ENCODE data around the gene CA11.
"Not testable (repeated sequence)": the region's sequence is repeated elsewhere in the genome, so short reads cannot be mapped to it uniquely, and the experiment has no call there.

CA11 gene

GRCh38 chr19:48646001-48646721 is at the start of gene CA11:
CA11 (minus strand) TSS chr19:48646187; CDS start chr19:48645632, 555 bp downstream.
- peak; percentile 84 to 87 for DNase-seq (ENCODE audit: low read depth in 1 of 2, low spot score in 1 of 2)

DNA sequence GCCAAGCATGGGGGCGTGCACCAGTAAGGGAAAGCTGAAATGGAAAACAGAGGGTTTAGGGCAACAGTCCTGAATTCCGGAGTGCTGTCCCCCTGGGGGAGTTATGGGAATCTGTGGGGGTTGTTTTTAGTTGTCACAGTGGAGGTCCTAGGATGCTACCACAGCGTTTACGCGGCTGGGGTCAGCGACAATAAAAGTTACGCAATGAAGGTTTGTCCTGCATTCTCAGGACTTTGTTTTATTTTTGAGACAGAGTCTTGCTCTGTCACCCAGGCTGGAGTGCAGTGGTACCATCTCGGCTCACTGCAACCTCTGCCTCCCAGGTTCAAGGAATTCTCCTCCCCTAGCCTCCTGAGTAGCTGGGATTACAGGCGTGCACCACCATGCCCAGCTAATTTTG is 47.6 kb upstream of the CA11 start:
- DNase-seq (ENCODE audit: low read depth in 1 of 2, low spot score in 1 of 2) = not testable (repeated sequence)

- no peak for DNase-seq (ENCODE audit: low read depth in 1 of 2, low spot score in 1 of 2)
These were observed 43.5 kb upstream of the CA11 start for GRCh38 chr19:48689449-48689848.

DNA sequence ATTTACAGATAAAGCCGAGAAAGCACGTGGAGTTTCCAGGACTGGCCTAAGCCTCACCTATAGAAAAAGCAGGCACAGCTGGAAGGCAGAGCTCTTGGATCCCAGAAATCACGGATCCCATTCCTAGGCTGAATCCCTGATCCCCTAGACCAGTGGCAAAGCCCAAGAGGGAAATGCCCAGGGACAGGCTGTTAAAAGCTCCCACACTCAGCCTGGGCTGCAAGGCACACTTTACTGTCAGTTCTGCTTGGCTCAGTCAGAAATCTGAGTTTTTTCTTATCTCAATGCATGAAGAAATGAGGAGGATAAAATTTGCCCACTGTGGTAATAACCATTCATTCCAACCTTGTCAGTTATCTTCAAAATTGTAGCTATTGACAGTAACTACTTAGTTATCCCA is 41.8 kb upstream of the CA11 start:
- DNase-seq (ENCODE audit: low read depth in 1 of 2, low spot score in 1 of 2) = no peak

DNA sequence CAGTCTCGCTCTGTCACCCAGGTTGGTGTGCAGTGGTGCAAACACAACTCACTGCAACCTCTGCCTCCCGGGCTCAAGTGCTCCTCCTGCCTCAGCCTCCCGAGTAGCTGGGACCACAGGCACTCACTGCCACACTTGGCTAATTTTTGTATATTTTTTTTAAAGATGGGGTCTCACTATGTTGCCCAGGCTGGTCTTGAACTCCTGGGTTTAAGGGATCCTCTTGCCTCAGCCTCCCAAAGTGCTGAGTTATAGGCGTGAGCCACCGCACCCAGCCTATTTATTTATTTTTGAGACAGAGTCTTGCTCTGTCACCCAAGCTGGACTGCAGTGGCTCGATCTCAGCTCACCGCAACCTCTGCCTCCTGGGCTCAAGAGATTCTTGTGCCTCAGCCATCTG is 40.6 kb upstream of the CA11 start:
- not testable (repeated sequence) for DNase-seq (ENCODE audit: low read depth in 1 of 2, low spot score in 1 of 2)

DNA sequence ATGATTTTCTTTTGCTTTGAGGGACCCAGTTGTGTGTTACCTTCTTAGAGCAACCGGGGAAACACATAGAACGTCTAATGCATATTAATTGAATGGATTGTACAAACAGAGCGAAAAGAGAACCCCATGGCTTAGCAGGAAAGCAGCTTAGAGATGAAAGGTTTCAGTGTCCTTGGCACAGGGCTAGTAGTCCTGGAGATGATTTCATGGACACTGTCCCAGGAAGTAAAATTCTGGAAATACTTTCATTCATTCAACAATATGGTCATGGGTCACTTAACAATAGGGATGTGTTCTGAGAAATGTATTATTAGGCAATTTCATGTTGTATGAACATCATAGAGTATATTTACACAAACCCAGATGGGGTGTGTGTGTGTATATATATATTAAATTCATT is 40.1 kb upstream of the CA11 start:
- no peak for DNase-seq (ENCODE audit: low read depth in 1 of 2, low spot score in 1 of 2)

- no peak for DNase-seq (ENCODE audit: low read depth in 1 of 2, low spot score in 1 of 2)
These were observed 39.6 kb upstream of the CA11 start for GRCh38 chr19:48685583-48685982.

- DNase-seq (ENCODE audit: low read depth in 1 of 2, low spot score in 1 of 2) = no peak
These were observed 37.4 kb upstream of the CA11 start for GRCh38 chr19:48683349-48683748.

DNA sequence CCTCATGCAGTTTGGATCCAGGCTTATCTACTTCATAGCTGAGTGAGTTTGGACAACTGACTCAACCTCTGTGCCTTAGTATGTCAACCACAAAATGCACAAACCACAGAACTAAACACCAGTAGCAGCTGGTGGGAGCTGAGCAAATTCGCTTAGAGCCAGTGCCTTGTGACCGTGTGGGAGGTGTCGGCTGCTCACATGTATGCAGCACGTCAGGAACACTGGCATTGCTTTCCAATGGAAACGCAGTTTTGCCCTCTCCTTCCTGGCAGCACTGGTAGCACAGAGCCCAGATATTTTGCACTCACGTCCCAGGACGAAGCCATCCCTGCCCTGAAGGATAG is 35.1 kb upstream of the CA11 start:
- DNase-seq (ENCODE audit: low read depth in 1 of 2, low spot score in 1 of 2) = no peak

DNA sequence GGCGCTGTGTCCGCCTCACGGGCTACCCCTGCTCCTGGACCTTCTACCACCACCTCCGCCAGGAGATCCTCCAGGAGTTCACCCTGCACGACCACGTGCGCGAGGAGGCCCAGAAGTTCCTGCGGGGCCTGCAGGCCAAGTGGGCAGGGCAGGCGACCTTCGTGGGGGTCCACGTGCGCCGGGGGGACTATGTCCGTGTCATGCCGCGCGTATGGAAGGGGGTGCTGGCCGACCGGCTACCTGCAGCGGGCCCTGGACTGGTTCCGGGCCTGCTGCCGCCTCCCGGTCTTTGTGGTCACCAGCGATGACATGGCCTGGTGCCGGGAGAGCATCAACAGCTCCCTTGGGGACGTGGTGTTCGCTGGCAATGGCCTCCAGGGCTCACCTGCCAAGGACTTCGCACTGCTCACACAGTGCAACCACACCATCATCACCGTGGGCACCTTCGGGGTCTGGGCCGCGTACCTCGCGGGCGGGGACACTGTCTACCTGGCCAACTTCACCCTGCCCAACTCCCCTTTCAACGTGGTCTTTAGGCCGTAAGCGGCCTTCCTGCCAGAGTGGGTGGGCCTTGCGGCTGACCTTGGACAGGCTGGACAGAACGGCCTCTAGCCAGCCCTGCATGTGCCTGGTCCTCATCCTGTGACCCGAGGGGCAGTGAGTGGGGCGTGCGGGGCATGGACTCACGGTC is 34.6 kb upstream of the CA11 start:
- DNase-seq (ENCODE audit: low read depth in 1 of 2, low spot score in 1 of 2) = no peak

GRCh38 chr19:48680006-48680405 is 34.0 kb upstream of the CA11 start:
- not testable (repeated sequence) for DNase-seq (ENCODE audit: low read depth in 1 of 2, low spot score in 1 of 2)

GRCh38 chr19:48678201-48678600 is 32.2 kb upstream of the CA11 start:
- DNase-seq (ENCODE audit: low read depth in 1 of 2, low spot score in 1 of 2) = no peak

GRCh38 chr19:48676887-48677286 is 30.9 kb upstream of the CA11 start:
- DNase-seq (ENCODE audit: low read depth in 1 of 2, low spot score in 1 of 2) = no peak

- DNase-seq (ENCODE audit: low read depth in 1 of 2, low spot score in 1 of 2) = no peak
These were observed 30.5 kb upstream of the CA11 start for GRCh38 chr19:48676487-48676886.

- DNase-seq (ENCODE audit: low read depth in 1 of 2, low spot score in 1 of 2) = peak; percentile 42 to 50
These were observed 29.2 kb upstream of the CA11 start for GRCh38 chr19:48674921-48675824.

DNA sequence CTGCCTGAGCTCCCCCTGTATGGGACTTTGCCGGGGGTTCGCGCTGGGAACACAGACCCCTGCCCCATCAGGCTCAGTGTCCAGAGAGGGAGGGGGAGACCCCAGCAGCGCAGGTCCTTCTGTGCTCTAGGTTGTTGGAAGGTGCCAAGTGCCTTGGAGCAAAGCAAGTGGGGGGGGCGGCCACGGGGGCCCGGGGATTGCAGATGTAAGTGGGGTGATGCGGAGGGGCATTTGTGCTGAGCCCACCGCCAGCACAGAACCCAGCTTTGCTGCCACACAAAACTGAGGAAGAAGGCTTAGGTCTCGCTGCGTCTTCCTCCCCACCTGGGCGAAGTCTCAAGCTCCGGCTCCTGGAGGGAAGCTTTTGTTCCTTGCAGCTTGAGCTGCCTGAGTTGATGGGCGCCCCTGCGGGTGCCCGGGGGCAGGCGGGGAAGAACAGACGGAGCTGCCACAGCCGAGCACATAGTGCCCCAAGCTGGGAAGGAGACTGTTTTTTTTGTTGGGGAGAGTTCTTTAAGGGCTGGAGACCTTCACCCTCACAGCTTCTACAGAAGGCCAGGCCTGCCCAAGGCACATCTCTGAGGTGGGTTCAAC is 28.3 kb upstream of the CA11 start:
- no peak for DNase-seq (ENCODE audit: low read depth in 1 of 2, low spot score in 1 of 2)

- DNase-seq (ENCODE audit: low read depth in 1 of 2, low spot score in 1 of 2) = no peak
These were observed 27.6 kb upstream of the CA11 start for GRCh38 chr19:48673436-48674100.

GRCh38 chr19:48672994-48673393 is 27.0 kb upstream of the CA11 start, which contains the start of gene NTN5:
NTN5 (minus strand) TSS chr19:48673017; CDS start chr19:48670986, 2,031 bp downstream.
- DNase-seq (ENCODE audit: low read depth in 1 of 2, low spot score in 1 of 2) = no peak

DNA sequence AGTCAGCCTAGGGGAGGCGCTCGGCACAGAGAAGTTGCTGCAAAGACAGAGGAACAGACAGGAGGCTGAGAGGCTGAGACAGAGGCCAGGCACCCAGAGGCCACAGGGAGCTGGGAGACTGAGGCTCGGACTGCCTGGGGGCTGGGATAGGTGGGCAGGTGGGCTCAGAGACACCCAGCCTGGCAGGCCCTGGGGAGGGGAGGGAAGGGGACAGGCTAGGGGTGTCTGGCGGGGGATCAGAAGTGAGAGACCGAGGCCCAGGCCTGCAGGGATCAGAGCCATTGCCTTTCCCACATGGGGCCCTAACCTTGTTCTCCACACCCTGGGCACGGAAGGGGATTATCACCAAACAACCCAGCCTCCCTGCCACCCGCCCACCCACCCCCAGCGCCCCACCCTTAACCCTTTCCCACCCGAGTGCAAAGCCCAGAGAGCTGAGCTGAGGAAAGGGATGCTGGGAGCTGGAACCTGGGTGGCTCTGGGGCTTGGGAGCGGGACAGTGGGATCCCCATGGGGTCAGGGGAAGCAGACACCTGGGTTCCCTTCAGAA is 25.5 kb upstream of the CA11 start:
- no peak for DNase-seq (ENCODE audit: low read depth in 1 of 2, low spot score in 1 of 2)

GRCh38 chr19:48670699-48671445 is 24.9 kb upstream of the CA11 start:
- no peak for DNase-seq (ENCODE audit: low read depth in 1 of 2, low spot score in 1 of 2)

Measured in activated T-helper 1 cell treated with anti-CD3 and anti-CD28 coated beads, Interleukin-2, amount 50 U/mL, for 16 hours (primary cell).